Chondrocyte (in vitro differentiated cells): ENCODE data around the gene NCOA3. TPM values are rescaled to one million over a fixed set of nuclear protein-coding genes. Genes with fewer than 3 reads are reported as not detected.
A peak's percentile ranks its signal among the peaks of the same experiment; 100 is the strongest.

ENCODE experiments used
- DNase-seq: peaks from one replicate; pipeline ENCODE4 v3.0.0; 2021; ENCODE audit warnings: mixed read lengths, low spot score
- H3K27ac Mint-ChIP-seq: one replicate; pipeline ENCODE4 v1.8.0; 2021; ENCODE audit warnings: mild to moderate bottlenecking, moderate library complexity, mixed read lengths; ENCODE audit not compliant: unreplicated experiment
- H3K27me3 Mint-ChIP-seq: 2 replicates; pipeline ENCODE4 v1.8.0; 2021; ENCODE audit warnings: low read depth, mixed read lengths
- H3K36me3 Mint-ChIP-seq: 2 replicates; pipeline ENCODE4 v1.8.0; 2021; ENCODE audit warnings: low read depth, mixed read lengths
- H3K4me1 Mint-ChIP-seq: 2 replicates; pipeline ENCODE4 v1.8.0; 2021; ENCODE audit warnings: low read depth, mild to moderate bottlenecking, mixed read lengths
- H3K4me3 Mint-ChIP-seq: one replicate; pipeline ENCODE4 v1.8.0; 2021; ENCODE audit warnings: mild to moderate bottlenecking, moderate library complexity, mixed read lengths; ENCODE audit not compliant: unreplicated experiment
- H3K9me3 Mint-ChIP-seq: 2 replicates; pipeline ENCODE4 v1.8.0; 2021; ENCODE audit warnings: low read depth, mixed read lengths
- long read RNA-seq: library from polyadenylated mRNA; stranded (forward); transcript quantifications from one replicate; pipeline ENCODE4 v2.0.0, GENCODE V29; 2021
- total RNA-seq: library from RNA; stranded (reverse); gene quantifications from 3 replicates; pipeline ENCODE4 v1.2.1, GENCODE V29; 2021
- TF ChIP-seq, protein P1 (sequence below): fragments of 200-600 bp; sonication (generic); IDR thresholded peaks from 2 replicates; pipeline ENCODE4 v1.5.0; 2021; ENCODE audit warnings: antibody characterized with exemption, mild to moderate bottlenecking, moderate library complexity

The NCOA3 gene
- 38.1 to 56.0 TPM (median 45.2 TPM) in 3 replicates for total RNA-seq
- long read RNA-seq, full-length matches to known transcripts = 3 of 20 reads
- long read RNA-seq, partial matches to known transcripts = 7 of 20 reads
- long read RNA-seq, other reads (novel, unspliced or antisense) = 10 of 20 reads

- DNase-seq = peak; percentile 97
- H3K36me3 Mint-ChIP-seq = no peaks in the 10 kb centered on the region
- no peaks in the 10 kb centered on the region for H3K27me3 Mint-ChIP-seq
- peak within 1 kb of the TSS; percentile 96 for H3K27ac Mint-ChIP-seq
- peaks cover 41% of the 10 kb centered on the region for H3K4me1 Mint-ChIP-seq
- H3K4me3 Mint-ChIP-seq = peak within 1 kb of the TSS; percentile 97
- TF ChIP-seq, protein P1, sequence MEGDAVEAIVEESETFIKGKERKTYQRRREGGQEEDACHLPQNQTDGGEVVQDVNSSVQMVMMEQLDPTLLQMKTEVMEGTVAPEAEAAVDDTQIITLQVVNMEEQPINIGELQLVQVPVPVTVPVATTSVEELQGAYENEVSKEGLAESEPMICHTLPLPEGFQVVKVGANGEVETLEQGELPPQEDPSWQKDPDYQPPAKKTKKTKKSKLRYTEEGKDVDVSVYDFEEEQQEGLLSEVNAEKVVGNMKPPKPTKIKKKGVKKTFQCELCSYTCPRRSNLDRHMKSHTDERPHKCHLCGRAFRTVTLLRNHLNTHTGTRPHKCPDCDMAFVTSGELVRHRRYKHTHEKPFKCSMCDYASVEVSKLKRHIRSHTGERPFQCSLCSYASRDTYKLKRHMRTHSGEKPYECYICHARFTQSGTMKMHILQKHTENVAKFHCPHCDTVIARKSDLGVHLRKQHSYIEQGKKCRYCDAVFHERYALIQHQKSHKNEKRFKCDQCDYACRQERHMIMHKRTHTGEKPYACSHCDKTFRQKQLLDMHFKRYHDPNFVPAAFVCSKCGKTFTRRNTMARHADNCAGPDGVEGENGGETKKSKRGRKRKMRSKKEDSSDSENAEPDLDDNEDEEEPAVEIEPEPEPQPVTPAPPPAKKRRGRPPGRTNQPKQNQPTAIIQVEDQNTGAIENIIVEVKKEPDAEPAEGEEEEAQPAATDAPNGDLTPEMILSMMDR = peak; percentile 74
- H3K9me3 Mint-ChIP-seq = no peaks in the 10 kb centered on the region
These were observed at the start of gene NCOA3 for GRCh38 chr20:47501482-47502270. Gene NCOA3 (plus strand): TSS chr20:47501887. CDS start chr20:47622248, 120,361 bp downstream.

DNA sequence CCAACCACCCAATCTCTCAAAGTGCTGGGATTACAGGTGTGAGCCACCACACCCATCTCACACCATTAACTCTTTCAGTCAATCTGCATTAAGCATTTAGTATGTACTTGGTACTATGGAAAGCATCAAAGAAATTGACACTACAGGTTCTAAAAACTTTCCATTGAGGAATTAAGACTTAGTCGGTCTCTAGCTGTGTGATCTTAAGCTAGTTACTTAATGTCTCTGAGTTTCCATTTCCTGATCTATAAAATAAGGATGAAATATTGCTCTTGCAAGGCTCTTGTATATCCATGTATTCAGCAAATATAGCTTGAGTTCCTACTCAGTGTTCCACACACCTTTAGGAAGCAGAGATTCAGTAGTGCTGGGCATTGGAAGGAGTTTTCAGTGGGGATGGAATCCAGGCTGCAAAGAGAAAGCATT is 48.9 kb upstream of the NCOA3 start:
- no peak for DNase-seq
- H3K4me1 Mint-ChIP-seq = peaks cover 18% of the 10 kb centered on the region
- H3K27ac Mint-ChIP-seq = peak overlapping the region; percentile 79
- H3K4me3 Mint-ChIP-seq = no peak overlapping the region
- TF ChIP-seq, protein P1 = no peak
- peaks cover 8% of the 10 kb centered on the region for H3K9me3 Mint-ChIP-seq
- no peaks in the 10 kb centered on the region for H3K27me3 Mint-ChIP-seq
- H3K36me3 Mint-ChIP-seq = peaks cover 4% of the 10 kb centered on the region

DNA sequence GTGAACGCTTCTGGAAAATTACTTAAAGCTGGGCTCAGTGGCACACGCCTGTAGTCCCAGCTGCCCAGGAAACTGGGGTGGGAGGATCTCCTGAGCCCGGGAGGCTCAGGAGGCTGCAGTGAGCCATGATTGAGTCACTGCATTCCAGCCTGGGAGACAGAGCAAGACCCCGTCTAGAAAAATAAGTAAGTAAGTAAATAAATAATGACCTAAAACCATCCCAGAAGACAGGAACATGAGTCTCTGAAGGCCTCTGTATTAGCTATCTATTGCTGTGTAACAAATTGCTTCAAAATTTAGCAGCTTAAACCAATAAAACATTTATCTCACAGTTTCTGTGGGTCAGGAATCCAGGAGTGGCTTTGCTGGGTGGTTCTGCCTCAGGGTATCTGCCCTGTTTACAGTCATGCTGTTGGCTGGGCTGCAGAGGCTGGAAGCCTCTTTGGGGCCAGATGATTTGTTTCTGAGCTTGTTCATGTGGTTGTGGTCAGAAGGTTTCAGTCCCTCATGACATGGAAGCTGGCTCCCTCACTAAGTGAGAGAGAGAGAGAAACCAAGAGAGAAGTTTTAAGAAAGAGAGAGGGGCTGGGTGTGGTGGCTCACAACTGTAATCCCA is 48.4 kb upstream of the NCOA3 start:
- H3K36me3 Mint-ChIP-seq = peaks cover 4% of the 10 kb centered on the region
- peak overlapping the region; percentile 79 for H3K27ac Mint-ChIP-seq
- H3K4me3 Mint-ChIP-seq = no peak overlapping the region
- peaks cover 18% of the 10 kb centered on the region for H3K4me1 Mint-ChIP-seq
- H3K27me3 Mint-ChIP-seq = no peaks in the 10 kb centered on the region
- H3K9me3 Mint-ChIP-seq = peaks cover 8% of the 10 kb centered on the region
- DNase-seq = no peak
- TF ChIP-seq, protein P1 = no peak

DNA sequence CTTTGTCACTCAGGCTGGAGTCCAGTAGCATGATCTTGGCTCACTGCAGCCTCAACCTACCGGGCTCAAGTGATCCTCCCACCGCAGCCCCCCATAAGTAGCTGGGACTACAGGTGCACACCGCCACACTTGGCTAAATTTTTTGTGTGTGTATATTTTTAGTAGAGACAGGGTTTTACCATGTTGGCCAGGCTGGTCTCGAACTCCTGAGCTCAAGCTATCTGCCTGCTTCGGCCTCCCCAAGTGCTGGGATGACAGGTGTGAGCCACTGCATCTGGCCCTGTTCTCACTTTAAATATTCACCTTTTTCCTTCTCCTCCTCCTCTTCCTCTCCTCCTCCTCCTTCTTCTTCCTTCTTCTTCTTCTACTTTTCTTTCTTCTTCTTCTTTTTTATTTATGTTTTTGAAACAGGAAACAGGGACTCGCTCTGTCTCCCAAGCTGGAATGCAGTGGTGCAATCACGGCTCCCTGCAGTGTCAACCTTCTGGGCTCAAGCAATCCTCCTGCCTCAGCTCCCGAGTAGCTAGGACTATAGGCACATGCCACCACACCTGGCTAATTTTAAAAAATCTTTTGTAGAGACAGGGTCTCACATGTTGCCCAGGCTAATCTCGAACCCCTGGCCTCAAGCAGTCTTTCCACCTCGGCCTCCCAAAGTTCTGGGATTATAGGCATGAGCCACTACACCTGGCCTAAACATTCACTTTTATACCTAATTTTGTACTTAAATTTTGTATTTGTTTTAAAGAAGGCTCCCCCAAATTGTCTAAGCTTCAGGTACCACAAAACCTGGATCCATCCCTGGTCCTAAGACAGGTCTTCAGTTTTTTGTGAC is 47.2 kb upstream of the NCOA3 start:
- H3K36me3 Mint-ChIP-seq = peaks cover 4% of the 10 kb centered on the region
- H3K4me3 Mint-ChIP-seq = no peak overlapping the region
- DNase-seq = no peak
- TF ChIP-seq, protein P1 = no peak
- no peaks in the 10 kb centered on the region for H3K27me3 Mint-ChIP-seq
- peaks cover 8% of the 10 kb centered on the region for H3K9me3 Mint-ChIP-seq
- peaks cover 18% of the 10 kb centered on the region for H3K4me1 Mint-ChIP-seq
- H3K27ac Mint-ChIP-seq = no peak overlapping the region
